Naive thymus-derived CD8-positive, alpha-beta T cell (primary cell): ENCODE data around the gene CACNA1I. TPM values are rescaled to one million over a fixed set of nuclear protein-coding genes. Genes with fewer than 3 reads are reported as not detected.

Source experiments
- ATAC-seq, 2 donors: fragments of 150-1000 bp; cut with Tn5 transposase in 1 of 2; sonication (Bioruptor Pico), chemical (Tn5 transposase) in 1 of 2; 1 replicate in 1 of 2; 2 replicates in 1 of 2; pipeline ENCODE4 v1.10.0; 2021; ENCODE audit warnings: mild to moderate bottlenecking in 2 of 2, moderate library complexity in 2 of 2
- POLR2A ChIA-PET: fragments of 350-600 bp; sonication (Branson Sonifier 250); formaldehyde crosslinking; loops from one replicate; lab custom pipeline; 2021; ENCODE audit warnings: antibody characterized with exemption; lab: Charles Lee
- DNase-seq, 10 donors: peaks; one replicate each; pipeline versions ENCODE4 v3.0.0 to v3.0.0-alpha.2; 2020 to 2022
- H3K27ac Mint-ChIP-seq, 10 donors: one replicate each; pipeline ENCODE4 v1.8.0; 2020 to 2022; ENCODE audit warnings: mild to moderate bottlenecking in 10 of 10, mixed read lengths in 10 of 10, moderate library complexity in 4 of 10, inconsistent platforms in 1 of 10
- H3K27me3 Mint-ChIP-seq, 5 donors: one replicate each; pipeline ENCODE4 v1.8.0; 2021 to 2022; ENCODE audit warnings: mixed read lengths in 5 of 5
- H3K36me3 Mint-ChIP-seq, 3 donors: one replicate each; pipeline ENCODE4 v1.8.0; 2020 to 2022; ENCODE audit warnings: mixed read lengths in 3 of 3, mild to moderate bottlenecking in 2 of 3, inconsistent platforms in 1 of 3
- H3K4me1 Mint-ChIP-seq, 4 donors: one replicate each; pipeline ENCODE4 v1.8.0; 2021 to 2022; ENCODE audit warnings: mixed read lengths in 4 of 4
- H3K4me3 Mint-ChIP-seq, 10 donors: one replicate each; pipeline ENCODE4 v1.8.0; 2020 to 2022; ENCODE audit warnings: mild to moderate bottlenecking in 10 of 10, mixed read lengths in 10 of 10, moderate library complexity in 6 of 10, inconsistent platforms in 1 of 10
- H3K9me3 Mint-ChIP-seq, 9 donors: one replicate each; pipeline ENCODE4 v1.8.0; 2020 to 2022; ENCODE audit warnings: mixed read lengths in 9 of 9, mild to moderate bottlenecking in 3 of 9, inconsistent platforms in 1 of 9, moderate library complexity in 1 of 9
- polyA plus RNA-seq, 3 donors: library from polyadenylated mRNA; unstranded; fragments of 300-500 nt; fragmentation: Illumina TruSeq; gene quantifications; one replicate each; pipeline ENCODE4 v1.2.3, GENCODE V29; 2021
- total RNA-seq, 8 experiments: library from RNA in 2 of 8; stranded (reverse) in 2 of 8; gene quantifications; one replicate each; pipeline ENCODE4 v1.2.3 and lab custom pipeline; 2021 to 2026

CACNA1I gene
- total and polyA plus RNA-seq, 5 experiments from 2014 or later: 0.04 to 14.9 (median 0.33) TPM

DNA sequence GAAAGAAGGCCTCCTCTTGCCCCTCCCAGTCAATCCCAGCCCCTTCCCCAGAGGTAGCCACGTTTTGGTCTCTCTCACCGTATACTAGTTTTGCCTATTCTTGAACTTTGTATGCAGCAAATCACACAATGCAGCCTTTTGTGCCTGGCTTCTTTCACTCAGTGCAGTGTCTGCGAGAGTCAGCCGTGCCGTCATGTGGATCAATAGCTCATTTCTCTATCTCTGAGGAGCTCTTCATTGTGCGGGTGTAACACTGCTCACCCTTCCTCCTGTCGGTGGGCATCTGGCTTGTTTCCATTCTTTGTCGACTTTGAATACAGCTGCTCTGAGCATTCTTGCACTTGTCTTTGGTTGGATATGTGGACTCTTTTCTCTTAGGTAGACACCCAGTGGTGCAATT lies 146.5 kb downstream of the CACNA1I start:
- no peaks in the 10 kb centered on the region for H3K36me3 Mint-ChIP-seq
- no peak overlapping the region for H3K27ac Mint-ChIP-seq
- DNase-seq (peak in 1 of 10 donors; percentile 8), ATAC-seq (no peak)
- POLR2A ChIA-PET: no interaction called here
- H3K4me1 Mint-ChIP-seq: no peaks in the 10 kb centered on the region
- peaks cover 0 to 1% (median 0%) of the 10 kb centered on the region in 5 donors for H3K27me3 Mint-ChIP-seq
- no peaks in the 10 kb centered on the region for H3K9me3 Mint-ChIP-seq
- H3K4me3 Mint-ChIP-seq: no peak overlapping the region

DNA sequence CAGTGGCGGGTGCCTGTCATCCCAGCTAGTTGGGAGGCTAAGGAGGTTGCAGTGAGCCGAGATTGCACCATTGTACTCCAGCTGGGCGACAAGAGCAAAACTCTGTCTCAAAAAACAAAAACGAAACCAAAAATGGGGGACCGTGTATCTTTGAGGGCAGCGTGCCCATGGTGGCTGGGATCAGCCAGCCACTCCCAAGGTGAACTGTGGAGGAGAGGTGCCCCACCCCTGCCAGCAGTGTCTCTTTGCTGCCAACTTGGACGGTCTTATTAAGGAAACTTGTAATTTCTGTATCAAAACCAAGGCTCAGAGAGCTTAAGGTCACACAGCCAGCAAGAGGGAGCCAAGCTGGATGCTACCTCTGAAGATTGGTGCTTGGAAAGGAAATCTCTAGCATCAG lies 147.7 kb downstream of the CACNA1I start:
- POLR2A ChIA-PET: no interaction called here
- no peaks in the 10 kb centered on the region for H3K36me3 Mint-ChIP-seq
- H3K27me3 Mint-ChIP-seq: peaks cover 0 to 4% (median 0%) of the 10 kb centered on the region in 5 donors
- H3K4me3 Mint-ChIP-seq: no peak overlapping the region
- ATAC-seq: no peak
- no peaks in the 10 kb centered on the region for H3K9me3 Mint-ChIP-seq
- DNase-seq: peak in 1 of 10 donors; percentile 21
- no peak overlapping the region for H3K27ac Mint-ChIP-seq
- H3K4me1 Mint-ChIP-seq: peaks cover 0 to 3% (median under 1%) of the 10 kb centered on the region in 4 donors

DNA sequence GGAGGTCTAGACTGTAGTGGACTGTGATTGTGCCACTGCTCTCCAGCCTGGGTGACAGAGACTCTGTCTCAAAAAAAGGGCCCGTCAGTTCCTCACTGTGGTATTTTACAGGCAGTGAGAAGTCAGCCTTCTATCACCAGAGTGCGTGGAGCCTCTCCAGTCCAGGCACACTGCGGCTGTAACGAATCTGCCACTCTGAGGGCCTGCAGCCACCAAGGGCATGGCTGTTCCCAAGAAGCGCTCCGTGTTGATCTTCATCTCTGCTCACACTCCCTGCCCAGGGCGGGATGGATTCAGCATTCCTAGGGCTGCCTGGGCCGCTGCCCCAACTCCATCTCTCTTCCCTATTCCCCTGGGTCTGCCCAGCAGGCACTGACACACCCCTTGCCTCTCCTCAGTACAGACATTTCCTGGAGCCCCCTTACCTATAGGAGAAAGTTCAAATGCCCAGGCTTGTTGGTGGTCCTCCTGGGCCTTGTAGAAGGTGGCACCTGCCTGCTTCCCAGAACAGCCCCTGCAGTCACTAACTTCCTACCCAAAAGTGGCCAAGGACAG lies 148.4 kb downstream of the CACNA1I start:
- Mint-ChIP-seq H3K9me3 (no peaks in the 10 kb centered on the region), H3K4me1 (peaks cover 0 to 3% (median under 1%) of the 10 kb centered on the region in 4 donors), H3K27me3 (peaks cover 0 to 4% (median 0%) of the 10 kb centered on the region in 5 donors), H3K4me3 (no peak overlapping the region), H3K27ac (no peak overlapping the region), H3K36me3 (no peaks in the 10 kb centered on the region)
- POLR2A ChIA-PET: no interaction called here
- DNase-seq (peak in 1 of 10 donors; percentile 18), ATAC-seq (no peak)

DNA sequence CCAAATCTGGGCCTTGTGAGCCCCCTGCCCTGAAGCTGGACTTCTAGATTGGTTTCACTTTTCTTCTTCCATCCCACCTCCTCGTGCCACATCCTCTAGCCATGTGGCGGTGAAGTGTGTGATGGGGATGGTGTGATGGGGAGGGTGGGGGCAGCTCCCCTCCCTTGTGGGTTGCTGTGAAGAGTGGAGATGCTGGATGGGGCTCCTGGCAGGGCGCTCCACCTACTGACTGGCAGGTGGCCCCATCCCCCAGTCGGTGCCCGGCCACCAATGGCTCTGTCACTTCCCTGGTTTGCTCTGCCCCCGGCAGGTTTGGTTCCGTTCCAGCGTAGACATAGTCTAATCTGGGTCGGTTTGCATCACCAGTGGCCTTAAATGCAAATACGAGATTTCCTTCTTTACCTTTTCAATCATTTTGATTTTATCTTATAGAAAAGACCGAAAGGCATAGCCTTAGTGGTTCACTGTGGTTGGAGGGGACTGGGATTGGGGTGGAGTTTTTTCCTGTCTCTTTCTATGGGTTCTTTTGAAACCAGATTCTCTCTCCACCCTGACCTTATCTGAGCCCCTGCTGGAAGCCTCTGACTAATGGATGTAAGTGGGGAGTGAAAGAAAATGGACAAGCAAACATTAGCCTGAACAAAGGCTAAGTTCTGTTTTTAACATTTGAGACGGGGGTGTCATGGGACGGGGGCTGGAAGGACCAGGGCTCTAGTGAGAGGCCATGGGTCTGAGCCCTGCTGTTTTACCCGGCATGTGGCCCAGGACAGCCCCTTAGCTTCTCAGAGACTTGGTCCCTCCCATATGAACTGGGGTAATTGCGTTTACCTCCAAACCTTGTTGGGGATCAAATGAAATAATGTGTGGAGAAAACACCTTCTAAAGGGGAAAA lies 149.3 kb downstream of the CACNA1I start:
- Mint-ChIP-seq H3K9me3 (no peaks in the 10 kb centered on the region), H3K4me3 (no peak overlapping the region), H3K27me3 (peaks cover 0 to 4% (median 0%) of the 10 kb centered on the region in 5 donors), H3K27ac (peak overlapping the region in 1 of 10 donors; percentile 37), H3K4me1 (peaks cover 0 to 3% (median under 1%) of the 10 kb centered on the region in 4 donors), H3K36me3 (no peaks in the 10 kb centered on the region)
- POLR2A ChIA-PET: no interaction called here
- ATAC-seq (no peak), DNase-seq (peak in 1 of 10 donors; percentile 34)

DNA sequence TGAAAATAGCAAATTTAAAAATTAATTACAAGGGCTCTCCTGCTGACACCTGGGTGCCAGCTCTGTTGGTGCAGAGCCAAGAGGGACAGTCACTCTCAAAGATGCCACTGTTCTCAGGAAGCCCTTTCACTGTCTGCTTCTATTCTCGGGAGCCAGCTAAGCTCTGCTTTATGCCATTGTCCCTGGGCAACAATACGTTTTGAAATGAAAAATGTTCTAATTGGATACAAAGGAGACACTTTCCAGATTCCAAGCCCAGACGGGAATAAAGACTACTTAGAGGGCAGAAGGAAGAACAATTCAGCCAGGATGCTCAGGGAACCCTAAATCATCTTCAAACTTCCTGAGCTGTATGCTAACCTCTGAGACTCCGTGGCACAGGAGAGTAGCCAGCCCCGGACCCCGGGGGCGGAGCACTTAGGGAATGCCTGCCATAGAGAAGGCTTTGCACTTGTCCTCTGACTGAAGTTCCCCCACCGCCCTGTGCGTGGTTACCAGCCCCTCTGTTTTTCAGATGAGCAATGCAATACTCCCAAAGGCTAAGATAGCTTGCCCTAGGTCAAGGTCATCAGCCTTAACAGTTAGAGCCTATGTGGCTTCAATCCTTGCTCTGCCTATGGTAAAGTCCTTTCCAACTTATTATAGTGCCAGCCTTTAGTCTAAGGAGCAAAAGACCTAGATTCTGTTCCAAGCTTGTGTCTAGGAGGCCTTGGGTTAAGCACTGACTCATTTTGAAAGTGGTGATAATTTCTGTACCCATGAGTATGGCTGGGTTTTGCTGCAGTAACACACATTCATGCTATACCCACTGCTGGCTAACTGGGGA lies 150.9 kb downstream of the CACNA1I start:
- H3K27me3 Mint-ChIP-seq: peaks cover 0 to 7% (median 1%) of the 10 kb centered on the region in 5 donors
- DNase-seq: no peak
- POLR2A ChIA-PET: no interaction called here
- H3K27ac Mint-ChIP-seq: no peak overlapping the region
- no peak for ATAC-seq
- H3K9me3 Mint-ChIP-seq: no peaks in the 10 kb centered on the region
- H3K4me3 Mint-ChIP-seq: no peak overlapping the region
- H3K4me1 Mint-ChIP-seq: peaks cover 0 to 3% (median under 1%) of the 10 kb centered on the region in 4 donors
- H3K36me3 Mint-ChIP-seq: no peaks in the 10 kb centered on the region

DNA sequence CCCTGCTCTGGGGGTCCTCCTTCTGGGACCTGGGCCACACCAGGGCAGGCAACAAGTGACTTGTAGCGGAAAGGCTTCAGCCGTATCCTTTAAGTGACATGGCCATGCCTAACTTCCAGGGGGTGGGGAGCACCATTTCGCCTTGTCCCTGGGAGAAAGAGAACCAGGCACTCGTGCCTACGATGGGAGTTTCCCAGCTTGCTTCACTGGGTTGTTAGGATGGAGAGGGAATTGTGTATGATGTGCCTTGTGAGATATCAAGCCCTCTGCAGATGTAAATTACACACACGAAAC lies 151.4 kb downstream of the CACNA1I start:
- H3K27me3 Mint-ChIP-seq: peaks cover 0 to 13% (median 1%) of the 10 kb centered on the region in 5 donors
- no peak overlapping the region for H3K27ac Mint-ChIP-seq
- H3K4me3 Mint-ChIP-seq: no peak overlapping the region

DNA sequence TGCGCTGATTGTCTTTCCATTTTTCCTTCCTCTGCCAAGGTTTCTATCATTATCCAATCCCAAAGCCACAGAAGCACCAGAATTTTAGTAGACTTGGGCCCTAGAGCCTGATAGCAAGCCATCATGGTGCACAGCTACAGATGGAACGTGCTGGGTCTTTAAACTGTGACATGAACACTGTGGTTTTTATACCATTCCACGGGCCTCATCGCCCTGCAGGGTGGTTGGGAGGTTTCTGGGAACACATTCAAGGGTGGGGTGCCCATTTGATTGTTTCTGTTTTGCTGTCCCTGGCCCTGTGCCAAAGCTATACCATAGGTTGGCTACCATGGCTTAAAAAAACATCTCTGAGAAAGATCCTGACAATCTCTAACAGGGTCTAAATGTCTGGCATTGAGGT lies 151.9 kb downstream of the CACNA1I start:
- Mint-ChIP-seq H3K9me3 (no peaks in the 10 kb centered on the region), H3K4me1 (peaks cover 0 to 4% (median under 1%) of the 10 kb centered on the region in 4 donors), H3K36me3 (no peaks in the 10 kb centered on the region), H3K27ac (no peak overlapping the region), H3K4me3 (no peak overlapping the region), H3K27me3 (peaks cover 0 to 18% (median 1%) of the 10 kb centered on the region in 5 donors)
- DNase-seq (peak in 1 of 10 donors; percentile 11), ATAC-seq (no peak)
- POLR2A ChIA-PET: no interaction called here

More for the DNA sequence above, 151.4 kb downstream of the CACNA1I start:
- DNase-seq: peak in 1 of 10 donors; percentile 35
- H3K4me1 Mint-ChIP-seq: peaks cover 0 to 4% (median under 1%) of the 10 kb centered on the region in 4 donors
- no peaks in the 10 kb centered on the region for H3K9me3 Mint-ChIP-seq
- POLR2A ChIA-PET: no interaction called here
- H3K36me3 Mint-ChIP-seq: no peaks in the 10 kb centered on the region
- ATAC-seq: no peak

DNA sequence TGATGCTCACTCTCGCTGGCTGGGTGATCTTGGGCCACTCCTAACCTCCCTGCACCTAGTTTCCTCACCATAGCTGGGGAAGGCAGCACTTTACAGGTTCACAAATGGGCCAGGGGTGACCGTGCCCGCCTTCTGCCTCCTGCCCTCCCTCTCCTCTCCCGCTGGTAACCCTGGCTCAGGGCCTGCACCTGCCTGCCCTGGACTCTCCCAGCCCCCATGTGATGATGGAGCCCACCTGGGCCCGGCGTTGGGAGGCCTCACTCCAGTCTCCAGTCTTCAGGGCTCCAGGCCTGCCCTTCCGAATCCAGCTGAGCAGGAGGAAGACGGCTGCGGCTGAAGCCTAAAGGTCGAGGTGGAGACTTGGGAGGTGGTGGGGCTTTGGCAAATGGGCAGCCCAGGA lies 152.9 kb downstream of the CACNA1I start:
- Mint-ChIP-seq H3K9me3 (no peaks in the 10 kb centered on the region), H3K27me3 (peaks cover 0 to 18% (median 1%) of the 10 kb centered on the region in 5 donors), H3K36me3 (no peaks in the 10 kb centered on the region), H3K4me1 (peaks cover 0 to 4% (median under 1%) of the 10 kb centered on the region in 4 donors), H3K27ac (peak overlapping the region in 1 of 10 donors; percentile 81), H3K4me3 (no peak overlapping the region)
- ATAC-seq (no peak), DNase-seq (peak in 1 of 10 donors; percentile 19)
- POLR2A ChIA-PET: no interaction called here

DNA sequence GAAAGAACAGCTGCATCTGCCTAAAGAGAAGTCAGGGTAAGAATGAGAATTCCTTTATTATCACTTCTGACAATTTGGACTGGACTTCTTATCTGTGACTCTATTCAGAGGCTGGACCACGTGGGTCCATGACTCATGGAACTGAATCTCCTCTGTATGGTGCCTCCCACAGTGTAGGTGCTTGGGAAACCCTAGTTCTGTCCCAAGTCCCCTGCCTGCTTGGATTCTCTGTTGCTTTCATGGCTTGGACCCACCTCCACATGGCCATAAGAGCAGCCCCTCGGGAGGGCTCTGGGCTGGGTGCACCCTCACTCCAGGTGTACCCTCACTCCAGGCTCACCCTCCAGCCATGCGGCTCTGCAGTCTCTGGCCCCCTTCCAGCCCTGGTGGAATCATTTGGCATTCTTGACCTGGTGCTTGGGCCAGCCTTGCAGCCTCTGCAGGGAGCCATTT lies 153.4 kb downstream of the CACNA1I start:
- ATAC-seq: no peak
- no peaks in the 10 kb centered on the region for H3K36me3 Mint-ChIP-seq

DNA sequence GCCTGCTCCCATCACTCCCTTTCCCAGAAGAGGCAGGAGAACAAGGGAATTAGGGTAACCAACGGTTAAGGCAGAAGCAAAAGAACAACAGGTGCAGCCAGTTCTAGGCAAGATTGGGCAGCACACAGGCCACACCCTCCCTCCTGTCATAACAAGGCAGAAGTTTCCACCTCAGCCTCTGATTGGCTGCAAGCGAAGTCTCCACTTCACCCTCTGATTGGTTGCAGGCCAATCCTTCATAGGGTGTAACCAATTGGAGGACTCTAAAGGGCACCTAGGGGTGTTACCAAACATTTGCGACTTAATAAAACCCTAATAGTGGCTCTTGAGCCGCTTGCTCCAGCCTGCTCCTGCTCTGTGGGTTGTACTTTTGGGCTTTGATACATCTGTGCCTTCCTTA lies 153.8 kb downstream of the CACNA1I start:
- no peak for ATAC-seq
- no peak for DNase-seq
- H3K36me3 Mint-ChIP-seq: no peaks in the 10 kb centered on the region
- H3K27me3 Mint-ChIP-seq: peaks cover 0 to 18% (median 1%) of the 10 kb centered on the region in 5 donors
- POLR2A ChIA-PET: no interaction called here
- no peak overlapping the region for H3K27ac Mint-ChIP-seq
- peaks cover 0 to 4% (median under 1%) of the 10 kb centered on the region in 4 donors for H3K4me1 Mint-ChIP-seq
- no peaks in the 10 kb centered on the region for H3K9me3 Mint-ChIP-seq
- no peak overlapping the region for H3K4me3 Mint-ChIP-seq

More for the DNA sequence above, 153.4 kb downstream of the CACNA1I start:
- peaks cover 0 to 4% (median under 1%) of the 10 kb centered on the region in 4 donors for H3K4me1 Mint-ChIP-seq
- POLR2A ChIA-PET: no interaction called here
- peaks cover 0 to 18% (median 1%) of the 10 kb centered on the region in 5 donors for H3K27me3 Mint-ChIP-seq
- DNase-seq: peak in 1 of 10 donors; percentile 24
- H3K9me3 Mint-ChIP-seq: no peaks in the 10 kb centered on the region
- H3K4me3 Mint-ChIP-seq: no peak overlapping the region
- no peak overlapping the region for H3K27ac Mint-ChIP-seq

DNA sequence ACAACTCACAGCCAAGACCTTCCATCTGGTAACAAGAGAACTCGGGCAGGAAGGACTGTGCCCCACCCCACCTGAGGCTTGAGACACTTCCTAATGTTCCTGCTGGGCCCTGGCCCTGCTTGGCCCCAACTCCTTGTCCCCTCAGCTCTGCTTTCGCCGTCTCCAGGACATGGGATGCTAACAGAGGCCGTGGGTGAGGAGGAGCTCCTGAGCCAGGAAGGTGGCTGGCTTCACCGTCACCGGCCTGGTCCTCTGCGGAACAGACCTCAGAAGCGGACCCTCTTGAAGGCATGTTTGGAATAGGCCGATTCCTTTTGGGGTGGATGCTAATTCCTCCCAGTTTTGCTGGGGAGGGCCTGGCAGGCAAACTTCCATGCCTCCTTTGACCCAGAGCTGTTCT lies 154.3 kb downstream of the CACNA1I start:
- DNase-seq (peak in 2 of 10 donors; percentile 7 to 10), ATAC-seq (no peak)
- Mint-ChIP-seq H3K4me1 (peaks cover 0 to 4% (median under 1%) of the 10 kb centered on the region in 4 donors), H3K4me3 (no peak overlapping the region), H3K27me3 (peaks cover 0 to 18% (median 1%) of the 10 kb centered on the region in 5 donors), H3K9me3 (no peaks in the 10 kb centered on the region), H3K36me3 (no peaks in the 10 kb centered on the region), H3K27ac (no peak overlapping the region)
- POLR2A ChIA-PET: interaction anchor here (0.6 kb wide), 1 partner anchor 24 kb away, joined by 4 read pairs; no protein-coding TSS in a partner anchor

DNA sequence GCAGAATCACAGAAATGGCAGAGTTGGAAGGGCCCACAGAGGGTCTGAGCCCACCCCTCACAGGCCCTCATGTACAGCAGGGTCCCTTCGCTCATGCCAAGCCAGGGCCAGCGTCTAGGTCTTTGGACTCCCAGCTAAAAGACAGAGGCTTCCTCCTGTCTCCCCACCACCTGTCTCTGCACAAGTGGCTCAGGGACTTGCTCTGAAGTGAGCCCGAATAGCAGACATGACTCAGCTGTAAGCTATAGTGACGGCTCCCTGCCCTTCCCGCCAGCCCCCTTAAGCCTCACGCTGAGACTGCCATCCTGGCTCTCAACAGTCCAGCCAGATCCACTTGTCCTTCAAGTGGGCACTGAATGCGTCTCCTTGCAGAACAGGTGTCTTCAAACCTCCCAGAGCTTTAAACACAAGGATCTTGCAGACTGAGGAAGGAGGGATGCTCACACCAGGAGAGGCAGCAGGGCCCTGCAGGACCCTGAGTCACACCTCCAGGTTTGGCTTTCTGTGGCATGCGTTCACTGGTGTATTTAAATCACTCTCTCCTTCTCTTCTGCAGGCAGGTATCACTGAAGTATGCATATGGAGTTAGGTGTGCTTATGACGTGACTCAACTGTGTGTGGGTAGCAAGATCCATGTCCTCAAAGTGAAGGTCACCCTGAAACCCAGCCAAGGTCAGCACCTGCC lies 154.9 kb downstream of the CACNA1I start:
- DNase-seq: peak in 2 of 10 donors; percentile 10 to 45
- ATAC-seq: no peak
- Mint-ChIP-seq H3K9me3 (no peaks in the 10 kb centered on the region), H3K36me3 (no peaks in the 10 kb centered on the region), H3K4me3 (no peak overlapping the region), H3K4me1 (peaks cover 0 to 4% (median under 1%) of the 10 kb centered on the region in 4 donors), H3K27me3 (peaks cover 0 to 18% (median 1%) of the 10 kb centered on the region in 5 donors), H3K27ac (no peak overlapping the region)
- POLR2A ChIA-PET: interaction anchor here (0.6 kb wide), 1 partner anchor 23 kb away, joined by 4 read pairs; no protein-coding TSS in a partner anchor
